Parathyroid adenoma (tissue), 2 donors: ENCODE measurements around the gene SPP2.

Experiments
- H2AFZ ChIP-seq: fragments of 300-600 bp; sonication (generic); one replicate; pipeline ENCODE4 v1.7.0; 2017; ENCODE audit warnings: antibody characterized with exemption, mild to moderate bottlenecking
- H3K27ac ChIP-seq: fragments of 300-600 bp; sonication (generic); one replicate; pipeline ENCODE4 v1.7.0; 2017
- H3K27me3 ChIP-seq: fragments of 300-600 bp; sonication (generic); one replicate; pipeline ENCODE4 v1.7.0; 2017; ENCODE audit warnings: low read length; ENCODE audit not compliant: control insufficient read depth, insufficient read depth
- H3K36me3 ChIP-seq: fragments of 300-600 bp; sonication (generic); one replicate; pipeline ENCODE4 v1.7.0; 2017; ENCODE audit warnings: low read length; ENCODE audit not compliant: control insufficient read depth, insufficient read depth
- H3K4me1 ChIP-seq: fragments of 300-600 bp; sonication (generic); one replicate; pipeline ENCODE4 v1.7.0; 2017; ENCODE audit warnings: control low read depth
- H3K4me2 ChIP-seq: fragments of 300-600 bp; sonication (generic); one replicate; pipeline ENCODE4 v1.7.0; 2017; ENCODE audit warnings: low read length
- H3K4me3 ChIP-seq: fragments of 300-600 bp; sonication (generic); one replicate; pipeline ENCODE4 v1.7.0; 2017; ENCODE audit warnings: low read depth, low read length
- H3K79me2 ChIP-seq: fragments of 300-600 bp; sonication (generic); one replicate; pipeline ENCODE4 v1.7.0; 2017; ENCODE audit warnings: control low read depth
- H3K9ac ChIP-seq: fragments of 300-600 bp; sonication (generic); one replicate; pipeline ENCODE4 v1.7.0; 2017; ENCODE audit warnings: mild to moderate bottlenecking
- H3K9me3 ChIP-seq: fragments of 300-600 bp; sonication (generic); one replicate; pipeline ENCODE4 v1.7.0; 2017; ENCODE audit warnings: low read length; ENCODE audit not compliant: control insufficient read depth
- CTCF ChIP-seq: fragments of 300-600 bp; sonication (generic); IDR thresholded peaks from one replicate; pipeline ENCODE4 v1.7.0; 2017; ENCODE audit warnings: antibody characterized with exemption, mild to moderate bottlenecking
- donor health status: primary hyperparathyroidism.

SPP2 gene

GRCh38 chr2:234111523-234111922 lies 61.0 kb downstream of the SPP2 start:
- Histone ChIP-seq H3K79me2 (no peaks in the 10 kb centered on the region), H3K4me3 (no peak overlapping the region), H3K4me1 (no peaks in the 10 kb centered on the region), H3K9ac (no peak overlapping the region), H3K27me3 (no peaks in the 10 kb centered on the region), H3K4me2 (no peak overlapping the region), H2AFZ (no peak overlapping the region), H3K27ac (no peak overlapping the region), H3K36me3 (no peaks in the 10 kb centered on the region), H3K9me3 (no peaks in the 10 kb centered on the region)
- no peak for TF ChIP-seq CTCF

GRCh38 chr2:234116010-234116409 lies 65.5 kb downstream of the SPP2 start:
- H3K4me3 ChIP-seq, result no peak overlapping the region
- H3K9me3 ChIP-seq, result no peaks in the 10 kb centered on the region
- H3K27me3 ChIP-seq, result no peaks in the 10 kb centered on the region
- H3K79me2 ChIP-seq, result no peaks in the 10 kb centered on the region
- H3K9ac ChIP-seq, result no peak overlapping the region
- H3K27ac ChIP-seq, result no peak overlapping the region
- H3K4me1 ChIP-seq, result peaks cover 2% of the 10 kb centered on the region
- no peak overlapping the region for H2AFZ ChIP-seq
- TF ChIP-seq CTCF, result no peak
- no peak overlapping the region for H3K4me2 ChIP-seq
- H3K36me3 ChIP-seq, result no peaks in the 10 kb centered on the region

- no peaks in the 10 kb centered on the region for H3K9me3 ChIP-seq
- no peak overlapping the region for H3K9ac ChIP-seq
- H3K27ac ChIP-seq, result no peak overlapping the region
- no peak overlapping the region for H2AFZ ChIP-seq
- H3K79me2 ChIP-seq, result no peaks in the 10 kb centered on the region
- no peak for TF ChIP-seq CTCF
- H3K27me3 ChIP-seq, result no peaks in the 10 kb centered on the region
- no peak overlapping the region for H3K4me2 ChIP-seq
- H3K4me1 ChIP-seq, result no peaks in the 10 kb centered on the region
- H3K36me3 ChIP-seq, result no peaks in the 10 kb centered on the region
- H3K4me3 ChIP-seq, result no peak overlapping the region
These were observed 71.5 kb downstream of the SPP2 start for GRCh38 chr2:234121999-234122398.

- Histone ChIP-seq H3K4me3 (no peak overlapping the region), H2AFZ (no peak overlapping the region), H3K27ac (no peak overlapping the region), H3K27me3 (no peaks in the 10 kb centered on the region), H3K9me3 (no peaks in the 10 kb centered on the region), H3K4me1 (no peaks in the 10 kb centered on the region), H3K36me3 (no peaks in the 10 kb centered on the region), H3K4me2 (no peak overlapping the region), H3K79me2 (no peaks in the 10 kb centered on the region), H3K9ac (no peak overlapping the region)
- no peak for TF ChIP-seq CTCF
These were observed 75.1 kb downstream of the SPP2 start for GRCh38 chr2:234125451-234126145.

- H3K36me3 ChIP-seq, result no peaks in the 10 kb centered on the region
- no peak overlapping the region for H3K9ac ChIP-seq
- no peak for TF ChIP-seq CTCF
- no peaks in the 10 kb centered on the region for H3K4me1 ChIP-seq
- no peak overlapping the region for H3K27ac ChIP-seq
- H3K79me2 ChIP-seq, result no peaks in the 10 kb centered on the region
- no peaks in the 10 kb centered on the region for H3K27me3 ChIP-seq
- no peak overlapping the region for H2AFZ ChIP-seq
- no peak overlapping the region for H3K4me2 ChIP-seq
- H3K9me3 ChIP-seq, result no peaks in the 10 kb centered on the region
- no peak overlapping the region for H3K4me3 ChIP-seq
These were observed 75.6 kb downstream of the SPP2 start for GRCh38 chr2:234126146-234126470.
